NCI-H510A (cell line): ENCODE results near the gene HSF4.

ENCODE experiments used
- DNase-seq: peaks from one replicate; lab custom pipeline; 2025; lab: John Stamatoyannopoulos, UW

Gene HSF4

GRCh38 chr16:67201411-67202345 is 37.1 kb downstream of the HSF4 start:
- no peak for DNase-seq

- DNase-seq = no peak
Observed at GRCh38 chr16:67202426-67202825, 37.9 kb downstream of the HSF4 start.

GRCh38 chr16:67202956-67203493 is 38.5 kb downstream of the HSF4 start:
- no peak for DNase-seq

GRCh38 chr16:67204076-67204475 is 39.5 kb downstream of the HSF4 start:
- no peak for DNase-seq

- no peak for DNase-seq
Observed at GRCh38 chr16:67206129-67206837, 41.7 kb downstream of the HSF4 start.

- DNase-seq = no peak
Observed at GRCh38 chr16:67206838-67207248, 42.3 kb downstream of the HSF4 start.

GRCh38 chr16:67207249-67208091 is 42.9 kb downstream of the HSF4 start:
- no peak for DNase-seq

GRCh38 chr16:67208154-67208896 is 43.8 kb downstream of the HSF4 start:
- DNase-seq = no peak

GRCh38 chr16:67209565-67209964 is 45.0 kb downstream of the HSF4 start:
- no peak for DNase-seq

GRCh38 chr16:67210069-67210937 is 45.8 kb downstream of the HSF4 start:
- no peak for DNase-seq

GRCh38 chr16:67211674-67212073 is 47.1 kb downstream of the HSF4 start:
- DNase-seq = no peak

GRCh38 chr16:67212766-67213165 is 48.2 kb downstream of the HSF4 start:
- DNase-seq = no peak

GRCh38 chr16:67213197-67214019 is 48.9 kb downstream of the HSF4 start:
- DNase-seq = no peak

- no peak for DNase-seq
Observed at GRCh38 chr16:67215706-67216105, 51.2 kb downstream of the HSF4 start.

GRCh38 chr16:67216612-67217490 is 52.3 kb downstream of the HSF4 start:
- DNase-seq = no peak
